MM.1S (cell line): Measurements from ENCODE around the gene JAML.
"Not testable (repeated sequence)": the region's sequence is repeated elsewhere in the genome, so short reads cannot be mapped to it uniquely, and the experiment has no call there.

Experiments used
- DNase-seq: peaks from one replicate; pipeline ENCODE4 v3.0.0-alpha.2; 2015
- H2AFZ ChIP-seq: fragments of 300-600 bp; sonication (generic); 2 replicates; pipeline ENCODE4 v1.6.0; 2016; ENCODE audit warnings: antibody characterized with exemption, low read length
- H3F3A ChIP-seq: fragments of 300-600 bp; sonication (generic); 2 replicates; pipeline ENCODE4 v1.6.1; 2016; ENCODE audit warnings: mild to moderate bottlenecking, antibody characterized with exemption, low read length, moderate library complexity, mixed read lengths; ENCODE audit not compliant: insufficient read depth
- H3K27ac ChIP-seq: fragments of 300-600 bp; sonication (generic); 2 replicates; pipeline ENCODE4 v1.5.1; 2016; ENCODE audit warnings: mild to moderate bottlenecking, low read length
- H3K27me3 ChIP-seq: fragments of 300-600 bp; sonication (generic); replicated peaks from 2 replicates; pipeline ENCODE4 v1.6.0; 2016; ENCODE audit warnings: low read length; ENCODE audit not compliant: insufficient read depth
- H3K36me3 ChIP-seq: fragments of 300-600 bp; sonication (generic); replicated peaks from 2 replicates; pipeline ENCODE4 v1.6.1; 2016; ENCODE audit warnings: mild to moderate bottlenecking, low read length, mixed read lengths; ENCODE audit not compliant: insufficient read depth
- H3K4me1 ChIP-seq: fragments of 300-600 bp; sonication (generic); 2 replicates; pipeline ENCODE4 v1.6.1; 2016; ENCODE audit warnings: low read length, mixed read lengths
- H3K4me2 ChIP-seq: fragments of 300-600 bp; sonication (generic); 2 replicates; pipeline ENCODE4 v1.6.0; 2016; ENCODE audit warnings: low read depth, low read length
- H3K4me3 ChIP-seq: fragments of 300-600 bp; sonication (generic); 2 replicates; pipeline ENCODE4 v1.5.1; 2016; ENCODE audit warnings: low read length, mixed read lengths
- H3K79me2 ChIP-seq: fragments of 300-600 bp; sonication (generic); 2 replicates; pipeline ENCODE4 v1.6.1; 2016; ENCODE audit warnings: mixed run types, low read length, mixed read lengths
- H3K9ac ChIP-seq: fragments of 300-600 bp; sonication (generic); 2 replicates; pipeline ENCODE4 v1.6.1; 2016; ENCODE audit warnings: low read length, mixed read lengths
- H3K9me2 ChIP-seq: fragments of 300-600 bp; sonication (generic); replicated peaks from 2 replicates; pipeline ENCODE4 v1.6.1; 2016; ENCODE audit warnings: mild to moderate bottlenecking, low read length, mixed read lengths; ENCODE audit not compliant: insufficient read depth
- H3K9me3 ChIP-seq: fragments of 300-600 bp; sonication (generic); replicated peaks from 2 replicates; pipeline ENCODE4 v1.6.1; 2016; ENCODE audit warnings: mild to moderate bottlenecking, low read length, mixed read lengths; ENCODE audit not compliant: insufficient read depth
- H4K20me1 ChIP-seq: fragments of 300-600 bp; sonication (generic); 2 replicates; pipeline ENCODE4 v1.6.1; 2016; ENCODE audit warnings: mild to moderate bottlenecking, low read length, moderate library complexity, mixed read lengths; ENCODE audit not compliant: insufficient read depth
- EZH2 ChIP-seq: fragments of 300-600 bp; sonication (generic); optimal IDR thresholded peaks from 2 replicates; pipeline ENCODE3; 2017; ENCODE audit warnings: low read depth, mild to moderate bottlenecking, antibody characterized with exemption, low read length, mixed read lengths
- EZH2phosphoT487 ChIP-seq: fragments of 300-600 bp; sonication (generic); IDR thresholded peaks from 2 replicates; pipeline ENCODE4 v1.6.1; 2018; ENCODE audit warnings: antibody characterized with exemption, low read length
- TF ChIP-seq, protein P1 (sequence below): fragments of 300-600 bp; sonication (generic); IDR thresholded peaks from 2 replicates; pipeline ENCODE4 v1.5.1; 2016; ENCODE audit warnings: antibody characterized with exemption, low read length, mixed read lengths

The JAML gene

GRCh38 chr11:118186346-118187107 lies 38.3 kb downstream of the JAML start:
- H3K9me3 ChIP-seq, result no peaks in the 10 kb centered on the region

GRCh38 chr11:118184784-118185579 lies 39.8 kb downstream of the JAML start:
- H3K36me3 ChIP-seq, result no peaks in the 10 kb centered on the region
- DNase-seq, result no peak
- no peak overlapping the region for H3K4me3 ChIP-seq
- peaks cover 14% of the 10 kb centered on the region; the same call in 1 of the 2 replicates for H3K27me3 ChIP-seq
- H3K9me3 ChIP-seq, result no peaks in the 10 kb centered on the region
- no peak overlapping the region for H2AFZ ChIP-seq
- H3K27ac ChIP-seq, result no peak overlapping the region
- TF ChIP-seq, protein P1, sequence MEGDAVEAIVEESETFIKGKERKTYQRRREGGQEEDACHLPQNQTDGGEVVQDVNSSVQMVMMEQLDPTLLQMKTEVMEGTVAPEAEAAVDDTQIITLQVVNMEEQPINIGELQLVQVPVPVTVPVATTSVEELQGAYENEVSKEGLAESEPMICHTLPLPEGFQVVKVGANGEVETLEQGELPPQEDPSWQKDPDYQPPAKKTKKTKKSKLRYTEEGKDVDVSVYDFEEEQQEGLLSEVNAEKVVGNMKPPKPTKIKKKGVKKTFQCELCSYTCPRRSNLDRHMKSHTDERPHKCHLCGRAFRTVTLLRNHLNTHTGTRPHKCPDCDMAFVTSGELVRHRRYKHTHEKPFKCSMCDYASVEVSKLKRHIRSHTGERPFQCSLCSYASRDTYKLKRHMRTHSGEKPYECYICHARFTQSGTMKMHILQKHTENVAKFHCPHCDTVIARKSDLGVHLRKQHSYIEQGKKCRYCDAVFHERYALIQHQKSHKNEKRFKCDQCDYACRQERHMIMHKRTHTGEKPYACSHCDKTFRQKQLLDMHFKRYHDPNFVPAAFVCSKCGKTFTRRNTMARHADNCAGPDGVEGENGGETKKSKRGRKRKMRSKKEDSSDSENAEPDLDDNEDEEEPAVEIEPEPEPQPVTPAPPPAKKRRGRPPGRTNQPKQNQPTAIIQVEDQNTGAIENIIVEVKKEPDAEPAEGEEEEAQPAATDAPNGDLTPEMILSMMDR, result no peak
- TF ChIP-seq EZH2phosphoT487 (no peak), EZH2 (no peak)
- H3K4me1 ChIP-seq, result no peaks in the 10 kb centered on the region
- no peaks in the 10 kb centered on the region for H4K20me1 ChIP-seq
- no peaks in the 10 kb centered on the region for H3K9me2 ChIP-seq
- H3K4me2 ChIP-seq, result no peak overlapping the region
- H3K9ac ChIP-seq, result no peak overlapping the region
- no peaks in the 10 kb centered on the region for H3K79me2 ChIP-seq
- no peaks in the 10 kb centered on the region for H3F3A ChIP-seq

More at GRCh38 chr11:118186346-118187107, 38.3 kb downstream of the JAML start:
- H3K4me2 ChIP-seq, result no peak overlapping the region
- H3F3A ChIP-seq, result no peaks in the 10 kb centered on the region
- DNase-seq, result no peak
- TF ChIP-seq, protein P1, result no peak
- no peak for TF ChIP-seq EZH2
- no peak for TF ChIP-seq EZH2phosphoT487
- no peaks in the 10 kb centered on the region for H3K36me3 ChIP-seq
- H2AFZ ChIP-seq, result no peak overlapping the region
- no peaks in the 10 kb centered on the region for H3K79me2 ChIP-seq
- no peak overlapping the region for H3K4me3 ChIP-seq
- no peaks in the 10 kb centered on the region for H4K20me1 ChIP-seq
- H3K27ac ChIP-seq, result no peak overlapping the region
- no peaks in the 10 kb centered on the region for H3K9me2 ChIP-seq
- H3K9ac ChIP-seq, result no peak overlapping the region
- no peaks in the 10 kb centered on the region for H3K4me1 ChIP-seq
- H3K27me3 ChIP-seq, result peaks cover 14% of the 10 kb centered on the region; the same call in 1 of the 2 replicates

DNA sequence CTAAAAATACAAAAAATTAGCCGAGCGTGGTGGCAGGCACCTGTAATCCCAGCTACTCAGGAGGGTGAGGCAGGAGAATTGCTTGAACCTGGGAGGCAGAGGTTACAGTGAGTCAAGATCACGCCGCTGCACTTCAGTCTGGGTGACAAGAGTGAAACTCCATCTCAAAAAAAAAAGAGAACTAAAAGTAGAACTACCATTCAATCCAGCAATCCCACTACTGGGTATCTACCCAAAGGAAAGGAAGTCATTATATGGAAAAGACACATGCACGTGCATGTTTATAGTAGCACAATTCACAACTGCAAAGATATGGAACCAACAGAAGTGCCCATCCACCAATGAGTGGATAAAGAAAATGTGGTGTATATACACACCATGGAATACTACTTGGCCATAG lies 41.1 kb downstream of the JAML start:
- not testable (repeated sequence) for H3K4me3 ChIP-seq, H3K9me3 ChIP-seq, H3K4me1 ChIP-seq, H4K20me1 ChIP-seq, H3K4me2 ChIP-seq, H2AFZ ChIP-seq, H3K27ac ChIP-seq, H3K9me2 ChIP-seq, H3F3A ChIP-seq, H3K79me2 ChIP-seq, DNase-seq, H3K9ac ChIP-seq, H3K36me3 ChIP-seq
- peaks cover 14% of the 10 kb centered on the region; the same call in 1 of the 2 replicates for H3K27me3 ChIP-seq

DNA sequence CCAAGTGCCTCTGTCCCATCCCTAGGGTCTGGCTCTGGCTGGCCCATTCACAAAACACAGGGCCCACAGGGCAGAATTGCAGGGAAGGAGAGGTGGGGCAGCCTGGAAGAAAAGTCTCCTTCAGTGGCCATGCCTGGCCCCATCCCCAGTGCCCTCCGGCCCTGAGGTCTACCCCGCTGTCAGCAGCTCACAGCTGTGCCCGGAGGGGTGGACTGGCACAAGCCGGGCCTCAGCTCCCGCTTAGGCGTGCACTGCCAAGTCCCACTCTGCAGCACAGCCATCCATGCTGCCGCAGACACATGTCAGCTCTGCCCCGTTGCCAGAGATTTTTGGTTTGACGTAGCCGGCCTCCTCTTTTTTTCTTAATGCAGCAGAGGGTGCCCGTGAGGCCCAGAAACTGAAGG lies 44.5 kb downstream of the JAML start:
- no peaks in the 10 kb centered on the region for H3K79me2 ChIP-seq
- H3K4me3 ChIP-seq, result no peak overlapping the region
- no peaks in the 10 kb centered on the region for H3K9me2 ChIP-seq
- no peaks in the 10 kb centered on the region for H3K4me1 ChIP-seq
- TF ChIP-seq, protein P1, result no peak
- TF ChIP-seq EZH2phosphoT487 (no peak), EZH2 (no peak)
- H2AFZ ChIP-seq, result no peak overlapping the region
- no peaks in the 10 kb centered on the region for H3K9me3 ChIP-seq
- H3K4me2 ChIP-seq, result no peak overlapping the region
- H3K27ac ChIP-seq, result no peak overlapping the region
- DNase-seq, result no peak
- H3K9ac ChIP-seq, result no peak overlapping the region
- H3F3A ChIP-seq, result no peaks in the 10 kb centered on the region
- peaks cover 25% of the 10 kb centered on the region for H3K27me3 ChIP-seq
- H4K20me1 ChIP-seq, result no peaks in the 10 kb centered on the region
- H3K36me3 ChIP-seq, result no peaks in the 10 kb centered on the region
